Measurements from ENCODE around the gene CDH16. TPM values are rescaled to one million over a fixed set of nuclear protein-coding genes. Genes with fewer than 3 reads are reported as not detected.

The CDH16 gene
- total and polyA plus RNA-seq, 2 of the 13 experiments (the other 11 are each of a cell fraction or from before 2014, with no cell fraction given): 2.7 to 3.9 TPM

DNA sequence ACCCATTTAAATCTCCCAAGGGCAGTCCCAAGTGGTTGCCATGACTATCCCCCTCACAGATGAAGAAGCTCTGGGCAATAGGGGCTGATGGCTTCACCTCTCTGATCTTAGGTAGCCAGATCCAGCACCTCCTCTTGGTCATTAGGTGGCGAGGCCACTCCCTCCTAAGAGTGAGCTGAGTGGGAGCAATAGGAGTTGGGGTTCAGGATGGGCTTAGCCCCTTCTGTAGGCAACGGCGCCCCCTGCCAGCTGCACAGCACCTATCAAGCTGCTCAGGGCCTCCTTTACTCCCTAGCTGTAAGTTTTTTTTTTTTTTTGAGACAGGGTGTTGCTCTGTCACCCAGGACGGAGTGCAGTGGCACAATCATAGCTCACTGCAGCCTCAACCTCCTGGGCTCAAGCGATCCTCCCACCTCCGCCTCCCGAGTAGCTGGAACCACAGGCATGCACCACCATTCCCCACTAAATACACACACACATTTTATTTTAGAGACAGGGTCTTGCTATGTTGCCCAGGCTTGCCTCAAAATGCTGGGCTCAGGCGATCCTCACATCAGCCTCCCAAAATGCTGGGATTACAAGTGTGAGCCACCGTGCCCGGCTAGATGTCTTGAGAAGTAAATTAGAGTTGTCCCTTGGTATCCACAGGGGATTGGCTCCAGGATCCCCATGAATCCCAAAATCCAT is 10.2 kb upstream of the CDH16 start (continued):
- no peak for TF ChIP-seq RFX5 (IDR thresholded peaks at IDR 0.05; ENCODE audit: low read depth, low read length)
- TF ChIP-seq, protein P1, sequence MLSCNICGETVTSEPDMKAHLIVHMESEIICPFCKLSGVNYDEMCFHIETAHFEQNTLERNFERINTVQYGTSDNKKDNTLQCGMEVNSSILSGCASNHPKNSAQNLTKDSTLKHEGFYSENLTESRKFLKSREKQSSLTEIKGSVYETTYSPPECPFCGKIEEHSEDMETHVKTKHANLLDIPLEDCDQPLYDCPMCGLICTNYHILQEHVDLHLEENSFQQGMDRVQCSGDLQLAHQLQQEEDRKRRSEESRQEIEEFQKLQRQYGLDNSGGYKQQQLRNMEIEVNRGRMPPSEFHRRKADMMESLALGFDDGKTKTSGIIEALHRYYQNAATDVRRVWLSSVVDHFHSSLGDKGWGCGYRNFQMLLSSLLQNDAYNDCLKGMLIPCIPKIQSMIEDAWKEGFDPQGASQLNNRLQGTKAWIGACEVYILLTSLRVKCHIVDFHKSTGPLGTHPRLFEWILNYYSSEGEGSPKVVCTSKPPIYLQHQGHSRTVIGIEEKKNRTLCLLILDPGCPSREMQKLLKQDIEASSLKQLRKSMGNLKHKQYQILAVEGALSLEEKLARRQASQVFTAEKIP (CRISPR knock-in tag; IDR thresholded peaks at IDR 0.05; ENCODE audit: borderline replicate concordance): no peak
- peak; percentile 55; the same call in 1 of the 2 replicates for TF ChIP-seq SMC3 (IDR thresholded peaks at IDR 0.05; ENCODE audit: low read length)
- no peak for TF ChIP-seq IRF1 (CRISPR knock-in tag; IDR thresholded peaks at IDR 0.05; ENCODE audit: low read depth)
- no peak for TF ChIP-seq STAT5B (CRISPR knock-in tag; IDR thresholded peaks at IDR 0.05)
- TF ChIP-seq SATB2 (CRISPR knock-in tag; IDR thresholded peaks at IDR 0.05): no peak
- TF ChIP-seq ZNF501 (CRISPR knock-in tag; IDR thresholded peaks at IDR 0.05): 0 out of 2 replicates have a peak, but pooled peaks have one; percentile 16
- TF ChIP-seq REXO4 (CRISPR knock-in tag; IDR thresholded peaks at IDR 0.05; ENCODE audit: borderline replicate concordance): no peak
- no peak for TF ChIP-seq CCAR2 (optimal IDR thresholded peaks at IDR 0.05; ENCODE audit: low read depth, low read length)
- TF ChIP-seq TOE1 (CRISPR knock-in tag; IDR thresholded peaks at IDR 0.05): no peak
- no peak for TF ChIP-seq ZNF841 (CRISPR knock-in tag; IDR thresholded peaks at IDR 0.05; ENCODE audit: borderline replicate concordance)
- TF ChIP-seq SRY (CRISPR knock-in tag; IDR thresholded peaks at IDR 0.05): no peak
- TF ChIP-seq SAFB2 (CRISPR knock-in tag; IDR thresholded peaks at IDR 0.05; ENCODE audit: borderline replicate concordance, low read depth): no peak
- TF ChIP-seq ZFP36L1 (CRISPR knock-in tag; IDR thresholded peaks at IDR 0.05): no peak

All from HepG2 (cell line).